H1 (cell line): ENCODE measurements around the gene EEF1AKMT2. TPM values are rescaled to one million over a fixed set of nuclear protein-coding genes. Genes with fewer than 3 reads are reported as not detected.

Experiments
- BACH1 ChIP-seq: IDR thresholded peaks from 2 replicates; pipeline ENCODE4 v1.6.1; 2012; ENCODE audit warnings: low read length, improper control_type of control experiment
- BRCA1 ChIP-seq: IDR thresholded peaks from 2 replicates; pipeline ENCODE4 v1.6.1; 2012; ENCODE audit warnings: low read depth, low read length, improper control_type of control experiment
- GABPA ChIP-seq: IDR thresholded peaks from 2 replicates; pipeline ENCODE4 v1.6.1; 2011; ENCODE audit warnings: mild to moderate bottlenecking, low read length, moderate library complexity, borderline replicate concordance; ENCODE audit not compliant: insufficient read depth
- KDM5A ChIP-seq: fragments of 200-600 bp; IDR thresholded peaks from 2 replicates; pipeline ENCODE4 v1.7.1; 2012; ENCODE audit warnings: mild to moderate bottlenecking, low read length, inconsistent platforms, mixed read lengths
- polyA plus RNA-seq, 7 experiments: library from polyadenylated mRNA; depleted of rRNA in 3 of 7; stranded (reverse) in 5 of 7; unstranded in 2 of 7; fragments of >200 nt in 5 of 7; fragments of 200-250 nt in 2 of 7; gene quantifications; 1 replicate in 5 of 7; 2 replicates in 1 of 7; 4 replicates in 1 of 7; pipeline versions ENCODE4 v1.2.1 to v1.2.3, GENCODE V29; 2011 to 2013; ENCODE audit warnings: missing spikeins in 2 of 7, mixed read lengths in 2 of 7
- total RNA-seq: library from RNA; stranded (reverse); fragmentation: NEBNext Ultra II Directional; extraction: Animal tissue kit (Norgen Biotek cat#: 25700); gene quantifications from 2 replicates; pipeline ENCODE4 v1.2.1, GENCODE V29; 2021
- TF ChIP-seq, protein P1 (sequence below): IDR thresholded peaks from 2 replicates; pipeline ENCODE4 v1.6.1; 2012; ENCODE audit warnings: inconsistent platforms
- TF ChIP-seq, protein P2 (sequence below), 3 experiments: IDR thresholded peaks; 1 replicate in 2 of 3; 2 replicates in 1 of 3; pipeline versions ENCODE4 v1.5.1 to v1.6.1; 2011; ENCODE audit warnings: low read length in 3 of 3, mild to moderate bottlenecking in 3 of 3, inconsistent platforms in 2 of 3, low read depth in 1 of 3, moderate library complexity in 1 of 3; ENCODE audit not compliant: insufficient read depth in 1 of 3; ENCODE audit errors: control extremely low read depth in 1 of 3

Gene EEF1AKMT2
- total and polyA plus RNA-seq, 2 of the 8 experiments (the other 6 are each of a cell fraction or from before 2014, with no cell fraction given) = 9.8 to 26.8 TPM

- TF ChIP-seq BACH1 = no peak
- no peak for TF ChIP-seq KDM5A
- TF ChIP-seq GABPA = no peak
- TF ChIP-seq BRCA1 = no peak
- TF ChIP-seq, protein P1, sequence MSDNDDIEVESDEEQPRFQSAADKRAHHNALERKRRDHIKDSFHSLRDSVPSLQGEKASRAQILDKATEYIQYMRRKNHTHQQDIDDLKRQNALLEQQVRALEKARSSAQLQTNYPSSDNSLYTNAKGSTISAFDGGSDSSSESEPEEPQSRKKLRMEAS = no peak
- TF ChIP-seq, protein P2, sequence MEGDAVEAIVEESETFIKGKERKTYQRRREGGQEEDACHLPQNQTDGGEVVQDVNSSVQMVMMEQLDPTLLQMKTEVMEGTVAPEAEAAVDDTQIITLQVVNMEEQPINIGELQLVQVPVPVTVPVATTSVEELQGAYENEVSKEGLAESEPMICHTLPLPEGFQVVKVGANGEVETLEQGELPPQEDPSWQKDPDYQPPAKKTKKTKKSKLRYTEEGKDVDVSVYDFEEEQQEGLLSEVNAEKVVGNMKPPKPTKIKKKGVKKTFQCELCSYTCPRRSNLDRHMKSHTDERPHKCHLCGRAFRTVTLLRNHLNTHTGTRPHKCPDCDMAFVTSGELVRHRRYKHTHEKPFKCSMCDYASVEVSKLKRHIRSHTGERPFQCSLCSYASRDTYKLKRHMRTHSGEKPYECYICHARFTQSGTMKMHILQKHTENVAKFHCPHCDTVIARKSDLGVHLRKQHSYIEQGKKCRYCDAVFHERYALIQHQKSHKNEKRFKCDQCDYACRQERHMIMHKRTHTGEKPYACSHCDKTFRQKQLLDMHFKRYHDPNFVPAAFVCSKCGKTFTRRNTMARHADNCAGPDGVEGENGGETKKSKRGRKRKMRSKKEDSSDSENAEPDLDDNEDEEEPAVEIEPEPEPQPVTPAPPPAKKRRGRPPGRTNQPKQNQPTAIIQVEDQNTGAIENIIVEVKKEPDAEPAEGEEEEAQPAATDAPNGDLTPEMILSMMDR (IDR thresholded peaks at IDR 0.05; ENCODE audit: control extremely low read depth in 1 of 3, insufficient read depth in 1 of 3, low read depth in 1 of 3, low read length in 3 of 3) = no peak
- TF ChIP-seq, all 59 proteins: peak for 0
These were observed 43.5 kb downstream of the EEF1AKMT2 start (continued) for GRCh38 chr10:124748166-124748565.
